ENCODE results near the gene CLASRP.

- TF ChIP-seq E2F1 (CRISPR knock-in tag; IDR thresholded peaks at IDR 0.05) (no peak), ARID4B (CRISPR knock-in tag; IDR thresholded peaks at IDR 0.05; ENCODE audit: borderline replicate concordance) (no peak), CTCF (IDR thresholded peaks at IDR 0.05) (no peak), CREB1 (CRISPR knock-in tag; IDR thresholded peaks at IDR 0.05) (no peak), ZNF425 (CRISPR knock-in tag; conservative IDR thresholded peaks at IDR 0.05) (no peak), ZNF317 (CRISPR knock-in tag; IDR thresholded peaks at IDR 0.05; ENCODE audit: borderline replicate concordance, low read depth) (no peak), FOXK1 (CRISPR knock-in tag; IDR thresholded peaks at IDR 0.05) (no peak), EMX1 (CRISPR knock-in tag; IDR thresholded peaks at IDR 0.05) (no peak), USF2 (CRISPR knock-in tag; IDR thresholded peaks at IDR 0.05) (no peak), NFYB (CRISPR knock-in tag; conservative IDR thresholded peaks at IDR 0.05; ENCODE audit: low read depth) (no peak), ZNF232 (CRISPR knock-in tag; IDR thresholded peaks at IDR 0.05) (no peak), ELF4 (CRISPR knock-in tag; IDR thresholded peaks at IDR 0.05; ENCODE audit: low read depth) (no peak), ZMAT4 (CRISPR knock-in tag; IDR thresholded peaks at IDR 0.05) (no peak)
Measured at GRCh38 chr19:45094137-45094536, 55.3 kb downstream of the CLASRP start.
